CD4-positive, alpha-beta T cell treated with Interleukin-6 for 4 hours (primary cell): ENCODE results near the gene AGFG2.

Experiments
- DNase-seq: peaks from one replicate; pipeline ENCODE4 v3.0.0-alpha.2; 2020; ENCODE audit warnings: mixed read lengths

Gene AGFG2

GRCh38 chr7:100588438-100588837 lies 49.4 kb downstream of the AGFG2 start:
- DNase-seq, result no peak

- DNase-seq, result no peak
Measured at GRCh38 chr7:100589341-100589947, 50.4 kb downstream of the AGFG2 start.

DNA sequence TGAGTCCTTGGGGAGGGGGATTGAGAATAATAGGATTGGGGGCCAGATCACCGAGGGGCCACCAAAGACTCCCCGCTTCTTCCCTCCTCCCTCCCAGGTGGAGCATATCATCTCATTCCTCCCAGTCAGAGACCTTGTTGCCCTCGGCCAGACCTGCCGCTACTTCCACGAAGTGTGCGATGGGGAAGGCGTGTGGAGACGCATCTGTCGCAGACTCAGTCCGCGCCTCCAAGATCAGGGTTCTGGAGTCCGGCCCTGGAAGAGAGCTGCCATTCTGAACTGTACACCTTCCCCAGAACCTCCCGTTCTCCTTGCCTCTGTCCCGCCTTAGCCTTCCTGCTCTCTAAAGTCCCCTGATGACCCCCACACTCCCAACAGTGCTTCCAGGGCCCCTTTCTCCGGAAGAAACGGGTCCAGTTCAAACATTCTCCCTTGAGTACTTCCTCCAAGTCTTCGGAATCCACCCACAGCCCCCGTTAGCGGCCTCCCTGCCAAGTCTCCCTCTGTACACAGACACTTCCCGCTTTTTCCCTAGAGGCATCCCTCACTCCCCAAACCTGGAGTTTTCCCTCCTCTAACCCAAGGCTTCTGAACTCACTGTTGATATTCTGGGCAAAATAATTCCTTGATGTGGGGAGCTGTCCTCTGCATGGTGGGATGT lies 51.2 kb downstream of the AGFG2 start:
- no peak for DNase-seq

GRCh38 chr7:100591596-100591995 lies 52.6 kb downstream of the AGFG2 start:
- no peak for DNase-seq

- DNase-seq, result no peak
Measured at GRCh38 chr7:100595188-100595587, 56.2 kb downstream of the AGFG2 start.

GRCh38 chr7:100598425-100598824 lies 59.4 kb downstream of the AGFG2 start:
- no peak for DNase-seq

DNA sequence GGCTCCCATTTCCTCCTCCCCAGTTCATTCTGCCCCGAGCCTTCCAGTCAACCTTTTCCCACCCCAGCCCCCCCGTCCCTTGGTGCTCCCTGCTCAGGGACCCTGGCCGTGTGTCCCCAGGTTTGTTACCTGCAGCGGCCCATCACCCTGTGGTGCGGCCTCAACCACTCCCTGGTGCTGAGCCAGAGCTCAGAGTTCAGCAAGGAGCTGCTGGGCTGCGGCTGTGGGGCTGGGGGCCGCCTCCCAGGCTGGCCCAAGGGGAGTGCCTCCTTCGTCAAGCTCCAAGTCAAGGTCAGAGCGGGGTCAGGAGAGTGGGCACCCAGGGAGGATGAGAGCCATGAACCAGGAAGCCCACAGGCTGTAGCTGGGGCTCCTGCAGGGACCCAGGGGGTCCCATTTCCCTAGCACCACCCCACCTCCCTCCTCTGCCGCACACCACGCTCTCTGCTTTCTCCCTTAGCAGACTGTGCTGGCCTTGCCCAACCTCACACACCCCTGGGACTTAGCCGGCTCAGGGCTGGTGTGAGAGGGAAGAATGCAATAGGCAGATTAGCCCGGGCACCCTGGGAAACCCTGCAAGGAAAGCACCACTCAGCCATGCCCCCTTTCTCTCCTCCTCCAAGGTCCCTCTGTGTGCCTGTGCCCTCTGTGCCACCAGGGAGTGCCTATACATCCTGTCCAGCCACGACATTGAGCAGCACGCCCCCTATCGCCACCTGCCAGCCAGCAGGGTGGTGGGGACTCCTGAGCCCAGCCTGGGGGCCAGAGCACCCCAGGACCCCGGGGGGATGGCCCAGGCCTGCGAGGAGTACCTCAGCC lies 61.1 kb downstream of the AGFG2 start:
- DNase-seq, result no peak

GRCh38 chr7:100600730-100601038 lies 61.7 kb downstream of the AGFG2 start:
- DNase-seq, result no peak

DNA sequence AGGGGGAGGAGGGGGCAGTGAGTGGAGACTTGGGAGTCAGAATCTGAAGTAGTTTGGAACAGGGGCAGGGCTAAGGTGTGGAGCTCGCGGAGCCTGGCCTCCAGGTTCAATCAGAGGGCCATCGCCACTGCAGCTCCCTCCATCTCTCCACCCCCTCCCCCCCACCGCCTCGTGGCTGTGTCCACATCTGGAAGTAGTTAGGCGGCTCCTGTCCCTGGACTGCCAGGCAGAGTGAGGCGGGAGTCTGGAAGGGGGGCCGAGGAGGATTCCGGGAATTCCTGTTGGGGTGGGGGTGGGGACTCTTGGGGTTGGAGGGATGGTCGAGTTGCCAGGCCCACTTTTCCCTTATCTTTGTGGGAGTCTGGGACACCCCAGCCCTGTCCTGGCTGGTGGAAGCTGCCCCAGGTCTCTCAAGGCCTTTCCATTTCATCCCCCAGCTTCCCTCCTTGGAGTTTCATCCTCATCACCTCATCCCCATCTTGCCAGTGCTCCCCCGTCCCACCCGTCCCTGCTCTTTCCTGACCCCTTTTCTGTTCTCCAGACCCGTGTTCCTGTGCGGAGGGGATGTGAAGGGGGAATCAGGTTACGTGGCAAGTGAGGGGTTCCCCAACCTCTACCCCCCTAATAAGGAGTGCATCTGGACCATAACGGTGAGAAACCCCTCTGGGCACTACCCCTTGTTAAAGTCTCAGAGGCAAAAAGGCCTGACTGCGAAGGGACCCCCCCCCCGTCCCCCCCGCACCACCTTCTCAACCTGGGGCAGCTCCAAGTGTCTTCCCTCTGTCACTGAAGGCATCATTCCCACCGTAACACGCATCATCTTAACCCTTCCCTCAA lies 64.1 kb downstream of the AGFG2 start:
- no peak for DNase-seq

DNA sequence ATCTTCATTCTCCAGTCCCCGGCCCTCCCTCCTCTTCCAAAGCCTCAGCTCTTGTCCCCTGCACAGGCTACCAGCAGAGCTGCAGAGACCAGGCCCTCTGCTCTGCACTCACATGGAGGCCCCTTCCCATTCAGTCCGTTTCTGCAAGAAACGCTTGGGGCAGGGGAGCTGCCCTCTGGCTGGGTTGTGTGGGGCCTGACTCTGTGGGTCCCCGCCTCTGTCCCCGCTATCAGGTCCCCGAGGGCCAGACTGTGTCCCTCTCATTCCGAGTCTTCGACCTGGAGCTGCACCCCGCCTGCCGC lies 64.7 kb downstream of the AGFG2 start:
- DNase-seq, result no peak

GRCh38 chr7:100604028-100604975 lies 65.3 kb downstream of the AGFG2 start:
- DNase-seq, result peak; percentile 86

DNA sequence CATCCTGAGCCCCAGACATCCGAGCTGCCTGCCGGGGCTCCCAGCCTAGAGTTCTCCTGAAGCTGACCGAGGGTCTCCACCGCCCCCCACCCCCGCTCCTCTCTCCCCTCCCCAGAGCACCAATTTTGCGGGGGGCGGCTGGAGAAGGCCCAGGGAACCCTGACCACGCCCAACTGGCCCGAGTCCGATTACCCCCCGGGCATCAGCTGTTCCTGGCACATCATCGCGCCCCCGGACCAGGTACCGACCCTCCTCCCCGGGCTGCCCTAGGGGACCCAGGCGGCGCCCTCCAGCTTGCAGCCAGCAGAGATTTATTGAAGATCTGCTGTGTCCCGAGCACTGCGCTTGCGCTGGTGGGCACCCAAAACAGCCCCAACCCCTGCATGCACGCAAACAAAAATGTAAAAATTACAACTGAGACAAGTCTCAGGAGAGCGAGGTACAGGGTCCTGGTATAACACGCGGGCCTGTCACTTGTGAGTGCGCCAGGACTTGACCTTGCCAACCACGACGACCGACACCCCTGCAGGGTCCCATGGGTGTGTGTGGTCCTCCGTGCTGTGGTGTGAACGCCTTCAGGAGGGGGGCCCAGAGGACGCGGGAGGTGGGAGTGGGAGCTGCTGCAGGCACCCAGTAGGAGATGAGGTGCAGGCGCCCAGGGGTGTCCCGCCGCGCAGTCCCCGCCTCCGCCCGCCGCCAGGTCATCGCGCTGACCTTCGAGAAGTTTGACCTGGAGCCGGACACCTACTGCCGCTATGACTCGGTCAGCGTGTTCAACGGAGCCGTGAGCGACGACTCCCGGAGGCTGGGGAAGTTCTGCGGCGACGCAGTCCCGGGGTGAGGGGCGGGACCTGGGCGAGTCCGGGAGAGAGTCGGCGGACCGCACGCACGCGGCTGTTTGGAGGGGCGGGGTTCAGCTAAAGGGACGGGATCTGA lies 66.2 kb downstream of the AGFG2 start:
- DNase-seq, result peak; percentile 65

DNA sequence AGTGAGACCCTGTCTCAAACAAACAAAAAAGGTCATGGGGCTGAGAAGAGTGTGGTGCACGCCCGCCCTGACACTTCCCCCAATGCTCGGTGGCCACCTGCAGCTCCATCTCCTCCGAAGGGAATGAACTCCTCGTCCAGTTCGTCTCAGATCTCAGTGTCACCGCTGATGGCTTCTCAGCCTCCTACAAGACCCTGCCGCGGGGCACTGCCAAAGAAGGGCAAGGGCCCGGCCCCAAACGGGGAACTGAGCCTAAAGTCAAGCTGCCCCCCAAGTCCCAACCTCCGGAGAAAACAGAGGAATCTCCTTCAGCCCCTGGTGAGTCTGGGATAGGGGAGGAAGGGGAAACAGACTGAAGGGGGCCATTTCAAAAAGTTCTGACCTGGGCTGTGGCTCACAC lies 67.3 kb downstream of the AGFG2 start:
- no peak for DNase-seq

- no peak for DNase-seq
Measured at GRCh38 chr7:100607111-100607510, 68.1 kb downstream of the AGFG2 start.

DNA sequence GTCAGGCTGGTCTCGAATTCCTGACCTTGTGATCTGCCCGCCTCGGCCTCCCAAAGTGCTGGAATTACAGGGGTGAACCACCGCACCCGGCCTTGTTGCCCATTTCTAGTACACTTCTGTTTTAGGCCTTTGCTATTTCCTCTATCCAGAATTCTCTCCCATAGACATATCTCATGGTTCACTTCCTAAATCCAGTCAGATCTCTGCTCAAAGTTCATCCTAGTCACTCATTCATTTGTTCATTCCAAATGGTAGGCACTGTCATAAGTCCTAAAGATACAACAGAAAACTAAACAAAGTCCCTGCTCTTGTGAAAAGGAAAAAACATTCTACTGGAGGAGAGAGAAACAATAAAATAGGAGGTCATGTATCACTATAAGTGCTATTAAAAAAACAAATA lies 71.0 kb downstream of the AGFG2 start:
- no peak for DNase-seq

DNA sequence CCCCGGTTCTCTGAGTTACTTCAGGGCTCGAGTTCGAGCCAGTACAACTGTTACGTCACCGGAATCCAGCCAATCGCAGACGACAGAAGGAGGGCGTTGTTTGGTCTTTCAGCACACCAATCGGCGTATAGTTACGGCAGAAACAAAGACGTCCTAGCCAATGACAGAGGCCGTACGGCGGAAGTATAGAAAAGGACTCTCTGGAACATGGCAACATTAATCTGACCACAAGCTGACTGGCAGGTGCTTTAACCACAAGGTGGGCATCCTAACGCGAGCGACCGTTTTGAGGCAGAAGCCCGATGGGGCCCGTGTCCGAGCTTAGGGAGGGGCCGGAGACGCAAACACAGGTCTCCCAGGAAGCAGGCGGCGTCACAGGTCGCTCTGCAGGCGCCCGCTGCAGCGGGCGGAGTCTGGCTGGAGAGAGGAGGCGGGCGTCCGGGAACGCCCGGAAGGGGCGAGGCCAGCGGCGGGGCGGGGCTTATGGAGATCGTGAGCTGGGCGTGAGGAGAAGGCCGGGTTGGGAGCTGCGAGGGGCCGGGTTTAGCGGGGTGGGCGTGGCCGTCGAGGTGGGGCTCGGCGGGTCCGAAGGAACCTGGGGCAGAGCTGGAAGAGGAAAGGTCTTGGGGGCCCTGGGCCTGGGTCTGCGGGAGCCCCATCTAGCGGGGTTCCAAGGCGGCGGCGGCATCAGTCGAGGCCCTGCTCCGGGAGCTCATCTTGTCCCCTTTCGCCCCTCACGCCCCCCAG lies 73.2 kb downstream of the AGFG2 start, which contains the start of gene MOSPD3:
MOSPD3 (plus strand) TSS at position 558 of the 747 bp plus-strand sequence. CDS start 252 bp downstream, outside the sequence.
- DNase-seq, result peak; percentile 99

DNA sequence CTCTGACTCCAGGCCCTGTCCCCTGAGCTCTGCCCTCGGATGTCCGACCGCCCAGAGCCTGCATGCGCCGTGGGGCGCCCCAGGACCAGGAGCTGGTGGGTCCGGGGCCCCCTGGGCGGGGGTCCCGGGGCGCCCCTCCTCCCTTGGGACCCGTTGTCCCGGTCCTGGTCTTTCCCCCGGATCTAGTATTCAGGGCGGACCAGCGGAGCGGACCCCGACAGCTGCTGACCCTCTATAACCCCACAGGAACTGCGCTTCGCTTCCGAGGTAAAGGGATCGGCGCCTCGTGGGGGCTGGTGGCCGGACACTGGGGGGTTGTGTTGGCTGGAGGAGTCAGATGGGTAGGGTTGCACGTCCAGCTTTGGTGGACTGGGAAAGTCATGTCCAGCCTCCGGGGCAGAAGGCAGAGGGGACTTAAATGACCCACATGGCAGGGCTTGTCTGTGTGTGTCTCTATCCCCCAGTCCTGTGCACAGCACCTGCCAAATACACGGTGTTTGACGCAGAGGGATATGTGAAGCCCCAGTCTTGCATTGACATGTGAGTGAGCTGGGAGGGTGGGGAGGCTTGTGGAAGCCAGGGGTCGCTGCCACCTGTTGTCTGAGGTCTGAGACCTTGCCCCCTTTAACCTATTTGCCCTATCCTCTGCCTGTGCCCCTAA lies 73.9 kb downstream of the AGFG2 start:
- DNase-seq, result peak; percentile 45

GRCh38 chr7:100613412-100614175 lies 74.6 kb downstream of the AGFG2 start:
- no peak for DNase-seq
